ENCODE data around the gene ZNF692.

The ZNF692 gene

GRCh38 chr1:248881261-248881660 is 22.4 kb upstream of the ZNF692 start:
- no peak for DNase-seq (ENCODE audit: low spot score)

DNA sequence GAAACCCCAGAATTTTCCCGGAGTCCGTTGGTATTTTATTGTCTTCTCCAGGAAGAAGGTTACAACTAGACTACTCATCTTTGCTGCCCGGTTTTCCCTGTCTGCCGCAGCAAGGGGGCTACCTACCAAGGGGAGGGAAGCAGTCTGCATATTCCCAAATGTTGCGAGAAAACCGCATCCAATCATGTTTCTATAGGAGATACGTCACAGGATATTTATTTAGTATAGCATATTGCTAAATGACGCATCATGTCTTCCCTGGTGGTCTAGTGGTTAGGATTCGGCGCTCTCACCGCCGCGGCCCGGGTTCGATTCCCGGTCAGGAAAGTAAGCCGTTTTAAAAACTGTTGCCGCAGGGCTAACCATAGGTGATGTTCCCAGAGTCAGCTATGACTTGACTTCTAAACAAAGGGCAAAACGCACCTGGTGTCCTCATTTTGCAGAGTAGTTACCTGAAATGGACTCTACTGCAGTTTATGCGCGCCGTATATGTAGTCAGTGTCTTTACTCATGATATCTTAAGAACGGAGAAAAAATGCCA is 15.2 kb upstream of the ZNF692 start:
- peak; percentile 87 for DNase-seq (ENCODE audit: low spot score)

- DNase-seq (ENCODE audit: low spot score): peak; percentile 95
Observed at GRCh38 chr1:248873409-248873992, 14.6 kb upstream of the ZNF692 start.

- peak; percentile 60 for DNase-seq (ENCODE audit: low spot score)
Observed at GRCh38 chr1:248872752-248873408, 14.0 kb upstream of the ZNF692 start.

DNA sequence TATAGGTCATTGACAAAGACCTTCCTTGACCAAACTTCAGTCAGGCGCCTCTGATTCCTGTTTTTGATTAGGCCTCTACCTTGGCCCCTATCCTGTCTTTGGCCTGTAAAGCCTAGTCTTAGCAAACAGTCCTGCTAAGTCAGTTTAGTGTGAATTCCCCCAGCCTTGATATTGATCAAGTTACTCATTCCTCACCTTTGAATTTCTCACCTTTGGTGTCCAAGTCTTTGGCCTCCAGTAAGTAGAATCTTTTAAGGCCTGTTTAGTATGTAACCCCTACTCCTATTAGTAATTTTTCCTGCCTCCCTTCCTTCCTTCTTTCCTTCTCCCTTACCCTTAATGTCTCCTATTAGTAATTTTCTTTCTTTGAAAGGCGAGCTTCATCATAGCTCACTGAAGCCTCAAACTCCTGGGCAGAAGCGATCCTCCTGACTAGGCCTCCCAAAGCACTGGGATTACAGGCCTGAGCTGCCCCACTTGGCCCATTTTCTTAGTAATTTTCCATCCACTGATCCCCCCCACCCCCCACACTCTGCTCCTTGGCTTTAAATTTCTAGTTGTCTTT is 13.0 kb upstream of the ZNF692 start:
- no peak for DNase-seq (ENCODE audit: low spot score)

DNA sequence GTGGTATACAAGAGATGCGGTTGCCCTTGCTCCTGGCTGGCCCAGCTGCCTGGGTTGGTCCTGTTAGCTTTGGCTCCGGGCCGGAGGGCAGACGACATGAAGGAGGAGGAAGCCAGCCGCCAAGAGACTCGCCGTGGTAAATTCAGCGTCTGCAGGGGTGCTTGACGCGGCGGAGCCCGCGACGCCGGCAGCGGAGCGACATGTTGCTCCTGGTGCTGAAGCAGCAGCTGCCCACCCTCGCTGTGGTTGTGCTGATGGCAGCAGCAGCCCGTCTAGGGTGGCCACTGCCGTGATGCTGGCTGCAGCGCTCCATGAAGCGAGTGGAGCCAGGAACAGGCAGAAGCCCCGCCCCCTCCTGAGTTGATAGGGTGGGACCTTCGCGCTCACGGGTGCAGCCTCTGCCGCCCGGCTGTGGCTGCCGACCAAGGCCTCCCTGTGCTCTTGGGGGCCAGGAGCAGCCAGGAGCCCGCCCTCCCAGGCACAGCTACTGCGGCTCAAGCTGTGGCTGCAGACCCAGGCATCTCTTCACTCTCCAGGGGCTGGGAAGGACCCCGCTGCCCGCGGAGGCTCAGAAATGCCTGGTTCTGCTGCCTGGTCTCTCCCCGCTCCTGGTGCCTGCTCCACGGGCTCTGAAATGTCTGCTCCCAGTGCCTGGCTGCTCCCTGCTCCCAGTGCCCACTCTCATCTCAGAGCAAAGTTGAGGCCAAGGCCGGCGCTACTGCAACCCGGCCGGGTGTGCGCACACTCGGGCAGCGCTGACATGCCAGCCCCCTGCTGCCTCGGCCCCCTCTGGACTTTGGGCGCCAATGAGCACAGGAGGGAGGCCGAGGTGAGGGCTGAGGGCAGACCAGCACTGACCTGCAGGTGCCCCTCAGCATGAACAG is 4.4 kb upstream of the ZNF692 start:
- peak; percentile 30 for DNase-seq (ENCODE audit: low spot score)

DNA sequence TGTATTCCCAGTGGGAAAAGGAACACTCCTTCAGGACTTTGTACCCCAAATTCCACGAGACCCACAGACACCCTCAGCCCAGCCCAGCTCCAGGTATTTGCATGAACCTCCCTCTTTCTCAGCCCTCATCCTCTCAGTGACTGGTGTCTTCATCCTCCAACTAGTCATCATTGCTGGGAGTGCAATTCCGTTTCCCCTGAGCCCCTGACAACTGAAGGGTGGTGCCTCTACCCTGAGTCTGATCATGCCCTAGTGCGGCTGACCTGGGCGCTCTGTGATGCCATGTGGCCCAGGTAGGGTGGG is 3.8 kb upstream of the ZNF692 start:
- no peak for DNase-seq (ENCODE audit: low spot score)

- DNase-seq (ENCODE audit: low spot score): no peak
Observed at GRCh38 chr1:248861616-248862015, 2.7 kb upstream of the ZNF692 start.

- no peak for DNase-seq (ENCODE audit: low spot score)
Observed at GRCh38 chr1:248860007-248860406, 1.1 kb upstream of the ZNF692 start.

GRCh38 chr1:248858096-248858890 is 592 bp downstream of the ZNF692 start:
- DNase-seq (ENCODE audit: low spot score): peak; percentile 73

- no peak for DNase-seq (ENCODE audit: low spot score)
Observed at GRCh38 chr1:248857749-248858095, 1.2 kb downstream of the ZNF692 start.

GRCh38 chr1:248857201-248857600 is 1.7 kb downstream of the ZNF692 start:
- no peak for DNase-seq (ENCODE audit: low spot score)

GRCh38 chr1:248856176-248856575 is 2.7 kb downstream of the ZNF692 start:
- DNase-seq (ENCODE audit: low spot score): no peak

DNA sequence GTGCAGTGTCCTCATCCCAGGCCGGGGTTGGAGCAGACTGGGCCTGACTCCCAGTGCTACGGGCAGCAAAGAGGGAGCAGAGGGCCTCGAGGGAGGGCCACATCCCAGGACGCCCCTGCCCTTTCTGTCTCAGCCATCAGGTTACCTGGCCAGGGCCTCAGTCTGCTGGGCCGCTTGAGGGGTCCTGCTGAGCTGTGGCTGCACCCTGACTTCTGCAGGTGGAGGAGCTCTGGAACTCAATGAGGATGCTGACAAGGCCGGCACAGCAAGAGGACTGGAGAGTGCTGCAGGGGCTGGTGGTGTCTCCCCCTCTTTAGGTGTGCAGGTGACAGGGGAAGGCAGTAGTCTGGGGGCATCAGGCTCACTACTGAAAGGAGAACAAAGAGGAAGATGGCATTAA is 3.3 kb downstream of the ZNF692 start:
- DNase-seq (ENCODE audit: low spot score): no peak

GRCh38 chr1:248853663-248854375 is 5.1 kb downstream of the ZNF692 start:
- no peak for DNase-seq (ENCODE audit: low spot score)

DNA sequence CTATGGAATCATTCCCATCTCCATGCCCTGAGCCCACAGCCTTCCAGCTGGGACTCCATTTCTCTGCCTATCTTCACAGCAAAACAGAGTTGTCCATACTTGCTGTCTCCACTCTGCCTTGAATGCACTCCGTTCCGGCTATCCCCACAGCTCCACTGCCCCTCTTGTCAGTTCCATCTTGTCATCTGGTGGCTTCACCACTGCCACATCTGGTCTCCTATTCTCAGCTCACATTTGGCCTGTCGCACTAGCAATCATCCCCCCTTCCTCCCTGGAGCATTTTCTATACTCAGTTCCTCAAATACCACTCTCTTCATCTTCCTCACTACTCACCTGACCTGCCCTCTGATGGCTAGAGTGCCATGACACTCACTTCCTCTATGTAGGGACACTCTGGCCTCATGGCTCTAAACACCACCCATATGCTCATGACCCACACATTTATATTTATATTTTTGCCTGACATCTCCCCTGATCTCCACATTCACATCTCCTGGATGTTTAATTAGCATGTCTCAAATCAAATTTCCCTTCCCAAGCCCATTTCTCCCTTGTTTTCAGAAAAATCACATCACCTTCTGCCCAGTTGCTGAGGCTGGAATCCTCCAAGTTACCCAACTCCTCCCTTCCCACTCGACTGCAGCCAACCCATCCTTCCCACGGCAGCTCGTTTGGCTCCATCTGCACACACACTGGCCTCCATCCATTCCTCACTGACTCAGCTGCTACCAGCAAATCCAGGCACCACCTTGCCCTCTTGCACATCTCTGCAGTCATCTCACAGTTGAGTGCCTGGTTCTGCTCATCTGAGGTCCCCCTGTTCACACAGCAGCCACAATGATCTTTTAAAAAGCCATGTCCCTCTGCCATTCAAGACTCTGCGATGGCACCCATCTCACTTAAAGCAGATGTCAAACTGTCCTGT is 6.1 kb downstream of the ZNF692 start:
- DNase-seq (ENCODE audit: low spot score): no peak

DNA sequence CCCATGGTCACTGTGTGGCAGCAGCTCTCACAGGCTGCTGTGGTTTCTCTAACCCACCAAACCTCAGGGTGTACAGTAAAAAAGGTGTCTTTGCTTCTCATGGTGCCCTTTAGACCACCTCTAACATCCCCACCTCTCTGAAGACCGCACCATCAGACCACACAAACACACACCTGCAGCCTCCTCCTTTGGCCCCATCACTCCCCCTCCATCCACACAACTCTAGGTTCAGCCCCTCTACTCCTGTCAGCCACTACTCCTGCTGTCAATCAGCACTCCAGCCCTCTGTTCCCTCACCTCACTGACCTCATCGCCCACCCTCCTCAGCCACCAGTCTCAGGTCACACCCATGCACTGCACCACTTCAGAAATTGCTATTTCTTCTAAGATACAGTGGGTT is 7.5 kb downstream of the ZNF692 start:
- DNase-seq (ENCODE audit: low spot score): no peak

- DNase-seq (ENCODE audit: low spot score): no peak
Observed at GRCh38 chr1:248850536-248851251, 8.2 kb downstream of the ZNF692 start.

GRCh38 chr1:248850124-248850523 is 8.8 kb downstream of the ZNF692 start:
- no peak for DNase-seq (ENCODE audit: low spot score)

DNA sequence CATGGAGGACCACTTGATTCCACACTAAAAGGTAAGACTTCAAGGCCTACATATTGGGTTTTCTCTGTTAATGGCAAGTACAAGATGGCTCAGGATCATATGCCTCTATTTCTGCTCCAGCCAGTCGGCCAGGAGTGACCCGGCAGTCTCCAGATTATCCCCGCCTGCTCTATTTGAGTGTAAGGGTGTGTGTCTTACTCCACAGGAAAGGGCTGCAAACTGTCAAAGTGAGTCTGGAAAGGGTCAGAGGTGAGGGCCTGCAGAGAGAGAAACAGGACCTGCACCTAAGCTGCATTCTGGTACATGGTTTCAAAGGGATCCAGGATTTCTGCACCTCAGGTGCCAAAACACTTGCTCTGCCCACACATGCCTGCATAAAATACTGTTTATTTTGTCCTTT is 9.2 kb downstream of the ZNF692 start:
- DNase-seq (ENCODE audit: low spot score): no peak
